Measurements from ENCODE around the gene CFAP299.

The CFAP299 gene

GRCh38 chr4:80587871-80588385, 252.4 kb downstream of the CFAP299 start:
- Histone ChIP-seq H3K27me3 (ENCODE audit: insufficient read depth, low read length) (no peaks in the 10 kb centered on the region), H3K79me2 (ENCODE audit: control insufficient read depth, insufficient read depth, low read length, poor library complexity) (no peaks in the 10 kb centered on the region), H3K79me1 (ENCODE audit: low read length) (no peaks in the 10 kb centered on the region), H3K14ac (ENCODE audit: low read length) (no peak overlapping the region), H3K18ac (ENCODE audit: low read length) (no peak overlapping the region), H2BK120ac (ENCODE audit: insufficient read depth, low read length, poor library complexity) (no peak overlapping the region), H3K4ac (ENCODE audit: low read depth, low read length) (no peak overlapping the region), H3K23ac (ENCODE audit: low read length) (no peak overlapping the region), H4K12ac (ENCODE audit: low read depth, low read length) (no peak overlapping the region), H3K9me3 (ENCODE audit: insufficient read depth, low read depth, low read length) (no peaks in the 10 kb centered on the region), H3K4me2 (ENCODE audit: low read length) (no peak overlapping the region), H4K91ac (ENCODE audit: low read depth, low read length) (no peak overlapping the region), H2AFZ (ENCODE audit: insufficient read depth, low read length, poor library complexity) (no peak overlapping the region), H3K4me1 (ENCODE audit: control insufficient read depth in 1 of 2, insufficient read depth in 2 of 2, low read length in 2 of 2) (no peaks in the 10 kb centered on the region), H2BK12ac (ENCODE audit: low read length) (no peak overlapping the region), H3K9ac (ENCODE audit: low read length) (no peak overlapping the region), H2AK5ac (ENCODE audit: low read length) (no peak overlapping the region), H3K27ac (ENCODE audit: low read depth, low read length) (no peak overlapping the region), H2BK5ac (ENCODE audit: low read depth, low read length, poor library complexity) (no peak overlapping the region), H3K36me3 (ENCODE audit: control insufficient read depth in 1 of 2, insufficient read depth in 2 of 2, low read length in 2 of 2) (no peaks in the 10 kb centered on the region), H3K4me3 (ENCODE audit: low read depth, low read length) (no peak overlapping the region), H4K8ac (ENCODE audit: low read depth, low read length) (no peak overlapping the region)
- no peak for DNase-seq
- no CpG with 5 or more reads among the region's 2 CpGs for WGBS (ENCODE audit: extremely low coverage, insufficient coverage, insufficient read length)

DNA sequence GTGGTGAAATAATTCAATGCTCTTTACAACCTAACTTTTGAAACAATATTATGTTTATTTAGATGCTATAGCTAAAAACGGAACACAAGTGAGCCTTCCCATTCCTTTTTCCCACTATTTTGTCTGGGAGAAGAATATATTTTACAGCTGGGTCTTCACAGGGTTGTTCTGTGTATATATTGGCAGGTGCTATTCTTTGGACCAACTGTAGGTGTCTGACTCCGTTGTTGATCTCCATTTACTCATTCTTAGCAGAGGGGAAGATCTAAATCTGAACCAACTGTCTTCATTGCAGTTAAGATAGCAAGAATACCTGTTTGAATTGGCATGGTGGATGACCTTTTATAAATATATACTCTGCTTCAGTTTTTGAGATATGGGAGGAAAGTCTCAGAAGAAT, 257.4 kb downstream of the CFAP299 start:
- no peaks in the 10 kb centered on the region for H3K36me3 ChIP-seq (ENCODE audit: control insufficient read depth in 1 of 2, insufficient read depth in 2 of 2, low read length in 2 of 2)
- H3K23ac ChIP-seq (ENCODE audit: low read length) = no peak overlapping the region
- no peak overlapping the region for H3K27ac ChIP-seq (ENCODE audit: low read depth, low read length)
- H3K4me1 ChIP-seq (ENCODE audit: control insufficient read depth in 1 of 2, insufficient read depth in 2 of 2, low read length in 2 of 2) = no peaks in the 10 kb centered on the region
- no peak overlapping the region for H3K14ac ChIP-seq (ENCODE audit: low read length)
- peak in 1 of 2 donors; percentile 24 for DNase-seq
- H3K4me3 ChIP-seq (ENCODE audit: low read depth, low read length) = no peak overlapping the region
- no peak overlapping the region for H4K91ac ChIP-seq (ENCODE audit: low read depth, low read length)
- H4K8ac ChIP-seq (ENCODE audit: low read depth, low read length) = no peak overlapping the region
- no CpG with 5 or more reads among the region's 2 CpGs for WGBS (ENCODE audit: extremely low coverage, insufficient coverage, insufficient read length)
- H3K4ac ChIP-seq (ENCODE audit: low read depth, low read length) = no peak overlapping the region
- H2BK12ac ChIP-seq (ENCODE audit: low read length) = no peak overlapping the region
- no peak overlapping the region for H3K18ac ChIP-seq (ENCODE audit: low read length)
- no peaks in the 10 kb centered on the region for H3K27me3 ChIP-seq (ENCODE audit: insufficient read depth, low read length)
- H3K4me2 ChIP-seq (ENCODE audit: low read length) = no peak overlapping the region
- H3K79me2 ChIP-seq (ENCODE audit: control insufficient read depth, insufficient read depth, low read length, poor library complexity) = no peaks in the 10 kb centered on the region
- no peak overlapping the region for H2AK5ac ChIP-seq (ENCODE audit: low read length)
- no peak overlapping the region for H2BK5ac ChIP-seq (ENCODE audit: low read depth, low read length, poor library complexity)
- no peak overlapping the region for H2AFZ ChIP-seq (ENCODE audit: insufficient read depth, low read length, poor library complexity)
- no peaks in the 10 kb centered on the region for H3K79me1 ChIP-seq (ENCODE audit: low read length)
- no peak overlapping the region for H4K12ac ChIP-seq (ENCODE audit: low read depth, low read length)
- no peaks in the 10 kb centered on the region for H3K9me3 ChIP-seq (ENCODE audit: insufficient read depth, low read depth, low read length)
- H2BK120ac ChIP-seq (ENCODE audit: insufficient read depth, low read length, poor library complexity) = no peak overlapping the region
- H3K9ac ChIP-seq (ENCODE audit: low read length) = no peak overlapping the region

DNA sequence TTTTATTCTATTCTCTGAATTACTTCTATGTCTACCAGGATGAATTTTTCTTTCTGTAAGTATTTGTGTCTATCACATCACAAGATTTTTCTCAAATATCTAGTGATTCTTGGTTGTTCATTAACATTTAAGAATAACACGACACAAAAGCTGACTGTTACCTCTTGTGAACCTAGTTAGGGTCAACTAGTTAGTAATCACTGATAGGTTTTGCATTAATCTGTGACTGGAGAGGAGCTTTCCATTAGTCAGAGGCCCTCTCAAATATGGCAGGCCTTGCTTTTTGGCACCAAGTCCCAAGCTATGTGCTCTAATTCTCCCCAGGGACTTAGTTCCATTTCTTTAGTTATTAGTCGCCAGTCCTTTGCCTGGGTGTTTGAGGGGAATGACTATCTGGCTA, 259.2 kb downstream of the CFAP299 start:
- Histone ChIP-seq H3K4me3 (ENCODE audit: low read depth, low read length) (no peak overlapping the region), H2BK120ac (ENCODE audit: insufficient read depth, low read length, poor library complexity) (no peak overlapping the region), H3K18ac (ENCODE audit: low read length) (no peak overlapping the region), H3K27ac (ENCODE audit: low read depth, low read length) (no peak overlapping the region), H2BK5ac (ENCODE audit: low read depth, low read length, poor library complexity) (no peak overlapping the region), H3K79me2 (ENCODE audit: control insufficient read depth, insufficient read depth, low read length, poor library complexity) (no peaks in the 10 kb centered on the region), H3K23ac (ENCODE audit: low read length) (no peak overlapping the region), H2AK5ac (ENCODE audit: low read length) (no peak overlapping the region), H3K14ac (ENCODE audit: low read length) (no peak overlapping the region), H3K9ac (ENCODE audit: low read length) (no peak overlapping the region), H2BK12ac (ENCODE audit: low read length) (no peak overlapping the region), H3K4me2 (ENCODE audit: low read length) (no peak overlapping the region), H3K79me1 (ENCODE audit: low read length) (no peaks in the 10 kb centered on the region), H3K4ac (ENCODE audit: low read depth, low read length) (no peak overlapping the region), H3K9me3 (ENCODE audit: insufficient read depth, low read depth, low read length) (no peaks in the 10 kb centered on the region), H3K4me1 (ENCODE audit: control insufficient read depth in 1 of 2, insufficient read depth in 2 of 2, low read length in 2 of 2) (no peaks in the 10 kb centered on the region), H3K36me3 (ENCODE audit: control insufficient read depth in 1 of 2, insufficient read depth in 2 of 2, low read length in 2 of 2) (no peaks in the 10 kb centered on the region), H4K8ac (ENCODE audit: low read depth, low read length) (no peak overlapping the region), H3K27me3 (ENCODE audit: insufficient read depth, low read length) (no peaks in the 10 kb centered on the region), H4K91ac (ENCODE audit: low read depth, low read length) (no peak overlapping the region), H4K12ac (ENCODE audit: low read depth, low read length) (no peak overlapping the region), H2AFZ (ENCODE audit: insufficient read depth, low read length, poor library complexity) (no peak overlapping the region)
- WGBS (ENCODE audit: extremely low coverage, insufficient coverage, insufficient read length) = no CpG with 5 or more reads among the region's 2 CpGs
- DNase-seq = no peak

DNA sequence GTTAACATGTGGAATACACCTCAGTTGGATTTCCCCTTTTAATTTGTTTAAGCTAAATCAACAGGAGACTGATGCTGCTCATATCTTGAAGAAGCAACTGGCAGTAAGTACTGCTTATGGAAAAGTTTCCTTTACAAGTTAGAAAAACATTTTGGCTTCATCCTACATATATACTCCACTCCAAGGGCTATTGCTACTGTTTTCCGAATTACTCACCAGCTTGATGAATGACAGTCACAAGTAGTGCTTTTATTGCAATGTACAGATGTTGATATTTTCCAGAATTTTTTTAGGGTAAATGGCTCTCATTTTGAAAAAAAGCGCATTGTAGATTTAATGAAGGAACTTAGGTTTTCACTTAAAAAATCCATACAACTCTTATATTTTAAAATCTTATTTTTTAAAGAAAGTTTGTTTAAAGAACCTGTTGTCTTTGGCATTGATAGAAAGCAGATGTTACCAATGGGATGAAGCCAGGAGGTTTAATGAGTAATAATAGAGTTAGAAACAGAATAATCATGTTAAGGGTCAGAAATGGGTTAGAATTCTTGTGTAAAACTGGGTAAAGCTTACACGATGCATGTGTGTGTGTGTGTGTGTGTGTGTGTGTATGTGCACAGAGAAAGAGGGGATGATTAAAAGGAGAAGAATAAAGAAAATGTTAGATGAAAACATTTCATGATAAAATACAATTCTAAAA, 272.9 kb downstream of the CFAP299 start:
- H4K8ac ChIP-seq (ENCODE audit: low read depth, low read length) = no peak overlapping the region
- H3K4me3 ChIP-seq (ENCODE audit: low read depth, low read length) = no peak overlapping the region
- no peaks in the 10 kb centered on the region for H3K79me1 ChIP-seq (ENCODE audit: low read length)
- H3K27ac ChIP-seq (ENCODE audit: low read depth, low read length) = no peak overlapping the region
- H3K79me2 ChIP-seq (ENCODE audit: control insufficient read depth, insufficient read depth, low read length, poor library complexity) = no peaks in the 10 kb centered on the region
- H2AFZ ChIP-seq (ENCODE audit: insufficient read depth, low read length, poor library complexity) = no peak overlapping the region
- no peak overlapping the region for H4K91ac ChIP-seq (ENCODE audit: low read depth, low read length)
- no peak overlapping the region for H3K18ac ChIP-seq (ENCODE audit: low read length)
- H3K9me3 ChIP-seq (ENCODE audit: insufficient read depth, low read depth, low read length) = no peaks in the 10 kb centered on the region
- H3K23ac ChIP-seq (ENCODE audit: low read length) = no peak overlapping the region
- no peaks in the 10 kb centered on the region for H3K36me3 ChIP-seq (ENCODE audit: control insufficient read depth in 1 of 2, insufficient read depth in 2 of 2, low read length in 2 of 2)
- no peaks in the 10 kb centered on the region for H3K27me3 ChIP-seq (ENCODE audit: insufficient read depth, low read length)
- H4K12ac ChIP-seq (ENCODE audit: low read depth, low read length) = no peak overlapping the region
- H3K4me2 ChIP-seq (ENCODE audit: low read length) = no peak overlapping the region
- H2AK5ac ChIP-seq (ENCODE audit: low read length) = no peak overlapping the region
- H3K14ac ChIP-seq (ENCODE audit: low read length) = no peak overlapping the region
- H2BK5ac ChIP-seq (ENCODE audit: low read depth, low read length, poor library complexity) = no peak overlapping the region
- H2BK120ac ChIP-seq (ENCODE audit: insufficient read depth, low read length, poor library complexity) = no peak overlapping the region
- no peak overlapping the region for H2BK12ac ChIP-seq (ENCODE audit: low read length)
- no peaks in the 10 kb centered on the region for H3K4me1 ChIP-seq (ENCODE audit: control insufficient read depth in 1 of 2, insufficient read depth in 2 of 2, low read length in 2 of 2)
- no peak overlapping the region for H3K9ac ChIP-seq (ENCODE audit: low read length)
- WGBS (ENCODE audit: extremely low coverage, insufficient coverage, insufficient read length) = no CpG with 5 or more reads among the region's 3 CpGs
- no peak overlapping the region for H3K4ac ChIP-seq (ENCODE audit: low read depth, low read length)
- DNase-seq = no peak
